ENCODE measurements around the gene ERMARD. TPM values are rescaled to one million over a fixed set of nuclear protein-coding genes. Genes with fewer than 3 reads are reported as not detected.

The ERMARD gene
- total RNA-seq, 1 experiment from 2014 or later = 22.9 TPM

- peak; percentile 94 for DNase-seq
- H3K27me3 ChIP-seq (ENCODE audit: control insufficient read depth, insufficient read depth, low read length) = peaks cover 2% of the 10 kb centered on the region; the same call in 1 of the 2 replicates
- no peaks in the 10 kb centered on the region for H3K36me3 ChIP-seq (replicated peaks; ENCODE audit: control insufficient read depth, insufficient read depth, low read length)
- peak within 1 kb of the TSS; percentile 90 for H3K4me3 ChIP-seq (ENCODE audit: insufficient read depth, low read depth, low read length)
These were observed 26.8 kb upstream of the ERMARD start, which contains the start of gene PHF10 for GRCh38 chr6:169724494-169725124. Gene PHF10 (minus strand): TSS chr6:169724500. CDS start chr6:169723931, 569 bp downstream.

DNA sequence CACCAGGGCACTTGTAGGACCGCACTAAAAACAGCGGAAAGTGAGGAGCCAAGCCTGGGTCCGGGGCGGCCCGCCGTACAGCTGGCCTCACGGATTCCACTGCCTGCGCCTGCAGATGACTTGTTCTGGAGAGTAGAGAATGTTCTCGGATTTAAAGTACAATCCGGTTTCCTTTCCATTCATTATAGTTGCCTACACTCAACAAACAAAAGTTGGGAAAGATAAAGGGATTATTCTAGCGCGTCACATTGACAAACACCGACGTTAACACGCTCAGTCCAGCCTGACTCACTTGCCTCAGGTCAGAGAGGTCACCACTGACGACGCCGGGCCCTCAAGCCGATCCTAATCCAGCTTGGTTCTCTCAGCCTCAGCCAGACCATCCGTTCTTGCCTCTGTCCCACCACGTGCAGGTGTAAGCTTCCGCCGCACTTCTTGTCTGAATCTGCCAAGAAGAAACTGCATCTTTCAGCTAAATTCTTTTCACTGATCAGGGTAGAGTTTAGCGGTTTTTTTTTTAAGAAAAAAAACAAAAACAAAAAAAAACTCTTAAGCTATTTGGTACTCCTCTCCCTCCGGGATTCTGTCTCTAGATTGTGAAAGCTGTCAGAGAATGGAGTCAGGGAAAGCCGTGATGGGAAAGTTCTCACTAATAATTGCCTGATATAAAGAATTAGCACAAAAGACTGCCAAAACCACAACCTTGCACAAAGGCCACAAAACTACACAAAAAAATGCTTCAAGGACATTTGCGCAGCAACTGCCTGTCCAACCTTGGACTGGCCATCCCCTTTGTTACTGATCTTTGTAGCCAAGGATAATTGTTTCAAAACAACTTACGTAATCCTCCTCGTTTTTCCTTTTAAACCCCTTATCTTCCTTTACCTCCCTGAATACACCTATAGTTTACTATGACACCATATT is 26.0 kb upstream of the ERMARD start:
- peak; percentile 68 for DNase-seq
- peak overlapping the region; percentile 90 for H3K4me3 ChIP-seq (ENCODE audit: insufficient read depth, low read depth, low read length)
- no peaks in the 10 kb centered on the region for H3K36me3 ChIP-seq (replicated peaks; ENCODE audit: control insufficient read depth, insufficient read depth, low read length)
- peaks cover 2% of the 10 kb centered on the region; the same call in 1 of the 2 replicates for H3K27me3 ChIP-seq (ENCODE audit: control insufficient read depth, insufficient read depth, low read length)

DNA sequence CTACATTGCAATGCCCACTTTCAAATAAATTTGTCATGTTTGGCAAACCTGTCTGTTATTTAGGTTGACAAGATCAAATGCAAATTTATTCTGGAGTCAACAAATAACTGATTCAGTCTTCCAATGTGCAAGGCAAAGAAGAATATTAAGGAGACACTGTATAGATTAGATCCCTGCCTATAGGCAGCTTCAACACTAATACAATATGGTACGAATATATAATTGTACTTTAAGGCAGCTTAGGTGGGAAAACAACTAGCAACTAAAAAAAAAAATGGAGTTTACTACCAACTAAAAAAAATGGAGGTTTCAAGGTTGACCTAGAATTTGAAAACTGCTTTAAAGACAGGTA is 25.4 kb upstream of the ERMARD start:
- Histone ChIP-seq H3K4me3 (ENCODE audit: insufficient read depth, low read depth, low read length) (no peak overlapping the region), H3K27me3 (ENCODE audit: control insufficient read depth, insufficient read depth, low read length) (peaks cover 2% of the 10 kb centered on the region; the same call in 1 of the 2 replicates), H3K36me3 (replicated peaks; ENCODE audit: control insufficient read depth, insufficient read depth, low read length) (no peaks in the 10 kb centered on the region)
- no peak for DNase-seq

DNA sequence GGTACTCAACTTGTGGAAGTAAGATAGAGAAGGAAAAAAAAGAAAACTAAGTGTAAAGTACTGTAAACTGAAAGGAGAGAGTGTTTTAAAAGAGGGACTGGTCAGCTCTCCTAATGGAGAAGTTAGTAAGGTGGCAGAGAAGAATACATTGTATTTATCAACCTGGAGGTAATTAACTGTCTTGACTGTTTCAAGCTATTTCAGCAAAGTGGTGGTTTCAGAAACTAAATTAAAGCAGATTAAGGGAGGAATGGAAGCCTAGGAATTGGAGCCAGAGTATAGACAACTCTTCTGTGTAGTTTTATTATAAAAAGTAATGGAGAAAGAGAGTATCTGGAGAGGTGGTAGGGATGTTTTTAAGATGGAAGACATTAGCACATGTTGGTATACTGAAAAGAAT is 24.5 kb upstream of the ERMARD start:
- H3K4me3 ChIP-seq (ENCODE audit: insufficient read depth, low read depth, low read length) = no peak overlapping the region
- no peaks in the 10 kb centered on the region for H3K36me3 ChIP-seq (replicated peaks; ENCODE audit: control insufficient read depth, insufficient read depth, low read length)

DNA sequence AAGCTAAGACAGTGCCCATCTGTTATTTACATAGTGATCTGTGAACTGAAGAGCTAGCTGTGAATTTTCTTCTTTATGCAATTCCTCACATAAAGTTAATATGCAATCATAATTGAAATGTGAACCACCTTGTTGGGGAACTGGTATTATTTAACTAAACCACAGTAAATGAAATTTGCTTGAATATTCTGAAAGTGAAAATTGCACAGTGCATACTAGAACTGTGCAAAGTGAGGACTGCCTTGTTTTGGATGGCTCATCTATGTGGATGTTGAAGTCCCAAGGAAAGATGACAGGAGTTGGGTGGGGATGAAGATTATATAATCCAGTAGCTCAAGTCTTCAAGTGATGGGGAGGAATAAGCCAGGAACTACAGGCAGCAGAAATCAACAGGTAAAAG is 21.5 kb upstream of the ERMARD start:
- H3K36me3 ChIP-seq (replicated peaks; ENCODE audit: control insufficient read depth, insufficient read depth, low read length) = no peaks in the 10 kb centered on the region
- H3K4me3 ChIP-seq (ENCODE audit: insufficient read depth, low read depth, low read length) = no peak overlapping the region
- no peak for DNase-seq
- peaks cover 2% of the 10 kb centered on the region; the same call in 1 of the 2 replicates for H3K27me3 ChIP-seq (ENCODE audit: control insufficient read depth, insufficient read depth, low read length)

More for the DNA sequence above, 24.5 kb upstream of the ERMARD start:
- H3K27me3 ChIP-seq (ENCODE audit: control insufficient read depth, insufficient read depth, low read length) = peaks cover 2% of the 10 kb centered on the region; the same call in 1 of the 2 replicates
- DNase-seq = no peak

GRCh38 chr6:169738204-169738975 is 13.0 kb upstream of the ERMARD start:
- no peaks in the 10 kb centered on the region for H3K27me3 ChIP-seq (ENCODE audit: control insufficient read depth, insufficient read depth, low read length)
- H3K36me3 ChIP-seq (replicated peaks; ENCODE audit: control insufficient read depth, insufficient read depth, low read length) = no peaks in the 10 kb centered on the region
- DNase-seq = no peak
- no peak overlapping the region for H3K4me3 ChIP-seq (ENCODE audit: insufficient read depth, low read depth, low read length)

DNA sequence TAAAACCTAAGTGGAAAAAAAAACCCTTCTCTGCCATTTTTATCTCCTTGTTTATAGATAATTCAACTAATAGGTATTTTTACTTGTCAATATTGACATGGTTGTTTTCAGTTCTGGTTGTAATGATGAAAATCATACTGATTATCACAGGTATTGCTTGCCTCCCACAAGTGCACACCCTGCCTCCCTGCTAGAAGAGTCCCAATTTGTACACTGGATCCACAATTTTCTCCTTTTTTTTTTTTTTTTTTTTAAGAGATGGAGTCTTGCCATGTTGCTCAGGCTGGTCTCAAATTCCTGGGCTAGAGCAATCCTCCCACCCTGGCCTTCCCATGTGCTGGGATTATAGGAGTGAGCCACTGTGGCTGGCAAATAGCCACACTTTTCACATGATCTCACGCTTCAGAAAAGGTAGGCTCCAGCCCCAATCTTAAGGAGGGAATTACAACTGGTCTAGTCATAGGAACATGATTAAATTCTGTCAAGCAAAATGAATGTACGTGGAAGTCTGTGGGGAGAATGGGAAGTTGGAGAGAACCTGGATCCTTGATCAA is 12.4 kb upstream of the ERMARD start:
- H3K27me3 ChIP-seq (ENCODE audit: control insufficient read depth, insufficient read depth, low read length) = no peaks in the 10 kb centered on the region
- DNase-seq = no peak
- no peaks in the 10 kb centered on the region for H3K36me3 ChIP-seq (replicated peaks; ENCODE audit: control insufficient read depth, insufficient read depth, low read length)
- H3K4me3 ChIP-seq (ENCODE audit: insufficient read depth, low read depth, low read length) = no peak overlapping the region

GRCh38 chr6:169741344-169741743 is 10.1 kb upstream of the ERMARD start:
- H3K4me3 ChIP-seq (ENCODE audit: insufficient read depth, low read depth, low read length) = no peak overlapping the region
- no peak for DNase-seq
- no peaks in the 10 kb centered on the region for H3K27me3 ChIP-seq (ENCODE audit: control insufficient read depth, insufficient read depth, low read length)
- H3K36me3 ChIP-seq (replicated peaks; ENCODE audit: control insufficient read depth, insufficient read depth, low read length) = no peaks in the 10 kb centered on the region

DNA sequence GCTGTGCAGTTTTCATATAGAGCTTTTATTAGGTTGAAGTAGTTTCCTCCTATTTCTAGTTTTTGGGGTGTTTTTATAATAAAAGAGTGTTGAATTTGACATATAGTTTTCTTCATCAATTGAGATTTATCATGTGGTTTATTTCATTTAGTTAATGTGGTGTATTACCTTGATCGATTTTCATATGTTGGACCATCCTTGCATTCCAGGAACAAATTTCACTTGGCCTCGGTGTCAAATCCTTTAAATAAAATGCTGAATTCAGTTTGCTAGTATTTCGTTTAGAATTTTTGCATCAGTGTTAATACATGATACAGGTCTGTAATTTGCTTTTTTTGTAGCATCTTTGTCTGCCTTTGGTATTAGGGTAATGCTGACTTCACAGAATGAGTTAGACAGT is 6.0 kb upstream of the ERMARD start:
- DNase-seq = no peak
- no peaks in the 10 kb centered on the region for H3K27me3 ChIP-seq (ENCODE audit: control insufficient read depth, insufficient read depth, low read length)
- no peak overlapping the region for H3K4me3 ChIP-seq (ENCODE audit: insufficient read depth, low read depth, low read length)
- H3K36me3 ChIP-seq (replicated peaks; ENCODE audit: control insufficient read depth, insufficient read depth, low read length) = no peaks in the 10 kb centered on the region

GRCh38 chr6:169746556-169746955 is 4.9 kb upstream of the ERMARD start:
- no peak for DNase-seq
- H3K4me3 ChIP-seq (ENCODE audit: insufficient read depth, low read depth, low read length) = no peak overlapping the region
- H3K27me3 ChIP-seq (ENCODE audit: control insufficient read depth, insufficient read depth, low read length) = no peaks in the 10 kb centered on the region
- no peaks in the 10 kb centered on the region for H3K36me3 ChIP-seq (replicated peaks; ENCODE audit: control insufficient read depth, insufficient read depth, low read length)

- H3K27me3 ChIP-seq (ENCODE audit: control insufficient read depth, insufficient read depth, low read length) = no peaks in the 10 kb centered on the region
- no peak for DNase-seq
- H3K36me3 ChIP-seq (replicated peaks; ENCODE audit: control insufficient read depth, insufficient read depth, low read length) = no peaks in the 10 kb centered on the region
- H3K4me3 ChIP-seq (ENCODE audit: insufficient read depth, low read depth, low read length) = peak overlapping the region; percentile 93
These were observed 727 bp downstream of the ERMARD start for GRCh38 chr6:169752074-169752623.

GRCh38 chr6:169755162-169755561 is 3.7 kb downstream of the ERMARD start:
- DNase-seq = no peak
- Histone ChIP-seq H3K36me3 (replicated peaks; ENCODE audit: control insufficient read depth, insufficient read depth, low read length) (no peaks in the 10 kb centered on the region), H3K4me3 (ENCODE audit: insufficient read depth, low read depth, low read length) (no peak overlapping the region), H3K27me3 (ENCODE audit: control insufficient read depth, insufficient read depth, low read length) (no peaks in the 10 kb centered on the region)

- no peak for DNase-seq
- Histone ChIP-seq H3K27me3 (ENCODE audit: control insufficient read depth, insufficient read depth, low read length) (no peaks in the 10 kb centered on the region), H3K4me3 (ENCODE audit: insufficient read depth, low read depth, low read length) (no peak overlapping the region), H3K36me3 (replicated peaks; ENCODE audit: control insufficient read depth, insufficient read depth, low read length) (peaks cover 3% of the 10 kb centered on the region)
These were observed 11.9 kb downstream of the ERMARD start for GRCh38 chr6:169763308-169763707.

GRCh38 chr6:169763881-169764280 is 12.5 kb downstream of the ERMARD start:
- H3K36me3 ChIP-seq (replicated peaks; ENCODE audit: control insufficient read depth, insufficient read depth, low read length) = peaks cover 3% of the 10 kb centered on the region
- DNase-seq = no peak
- no peak overlapping the region for H3K4me3 ChIP-seq (ENCODE audit: insufficient read depth, low read depth, low read length)
- H3K27me3 ChIP-seq (ENCODE audit: control insufficient read depth, insufficient read depth, low read length) = no peaks in the 10 kb centered on the region

Measured in H7 (cell line).